Caco-2 (cell line): ENCODE data around the gene DPF3. TPM values are rescaled to one million over a fixed set of nuclear protein-coding genes. Genes with fewer than 3 reads are reported as not detected.

Source experiments
- BruUV-seq: library from RNA; stranded (reverse); fragments of 400-500 nt; replicated peaks from 2 replicates; lab custom pipeline; 2021; lab: Mats Ljungman, UMichigan
- CTCF ChIA-PET: fragments of 300-600 bp; sonication (Branson Sonifier 250); formaldehyde crosslinking; loops from one replicate; lab custom pipeline; 2022; ENCODE audit warnings: antibody characterized with exemption; lab: Charles Lee
- POLR2A ChIA-PET: fragments of 300-600 bp; sonication (Branson Sonifier 250); formaldehyde crosslinking; loops from one replicate; lab custom pipeline; 2022; ENCODE audit warnings: antibody characterized with exemption; lab: Charles Lee
- DNase-seq, 2 experiments: peaks; one replicate each; pipeline versions ENCODE4 v3.0.0 to v3.0.0-alpha.2; 2020 to 2022
- H3K27me3 ChIP-seq: replicated peaks from 2 replicates; pipeline ENCODE4 v1.6.0; 2011; ENCODE audit warnings: low read length; ENCODE audit not compliant: control insufficient read depth, insufficient read depth
- H3K36me3 ChIP-seq: 2 replicates; pipeline ENCODE4 v1.5.1; 2011; ENCODE audit warnings: low read length; ENCODE audit not compliant: control insufficient read depth, insufficient read depth
- H3K4me1 ChIP-seq: fragments of 250-450 bp; sonication (Bioruptor Pico); 2 replicates; pipeline ENCODE4 v1.5.1; 2020; ENCODE audit warnings: mild to moderate bottlenecking
- H3K4me3 ChIP-seq: 2 replicates; pipeline ENCODE4 v1.5.1; 2011; ENCODE audit warnings: low read depth, mild to moderate bottlenecking, control low read depth, low read length
- H3K9me3 ChIP-seq: fragments of 250-450 bp; sonication (Bioruptor Pico); 2 replicates; pipeline ENCODE4 v1.5.1; 2020; ENCODE audit warnings: mild to moderate bottlenecking, moderate library complexity
- H3K27ac Mint-ChIP-seq: one replicate; pipeline ENCODE4 v1.8.0; 2022; ENCODE audit warnings: mixed read lengths; ENCODE audit not compliant: unreplicated experiment
- H3K27me3 Mint-ChIP-seq: one replicate; pipeline ENCODE4 v1.8.0; 2022; ENCODE audit warnings: mixed read lengths; ENCODE audit not compliant: insufficient read depth, unreplicated experiment
- H3K36me3 Mint-ChIP-seq: one replicate; pipeline ENCODE4 v1.8.0; 2022; ENCODE audit warnings: mild to moderate bottlenecking, mixed read lengths; ENCODE audit not compliant: insufficient read depth, unreplicated experiment
- H3K4me1 Mint-ChIP-seq: one replicate; pipeline ENCODE4 v1.8.0; 2022; ENCODE audit warnings: low read depth, mixed read lengths; ENCODE audit not compliant: unreplicated experiment
- H3K4me3 Mint-ChIP-seq: one replicate; pipeline ENCODE4 v1.8.0; 2022; ENCODE audit warnings: mild to moderate bottlenecking, moderate library complexity, mixed read lengths; ENCODE audit not compliant: unreplicated experiment
- H3K9me3 Mint-ChIP-seq: one replicate; pipeline ENCODE4 v1.8.0; 2022; ENCODE audit warnings: mixed read lengths; ENCODE audit not compliant: unreplicated experiment
- CTCF ChIP-seq, 2 experiments: fragments of 200-600 bp in 1 of 2; IDR thresholded peaks; 1 replicate in 1 of 2; 2 replicates in 1 of 2; pipeline versions ENCODE4 v1.5.1 to v1.8.0; 2011 to 2022; ENCODE audit warnings: antibody characterized with exemption in 1 of 2, control low read depth in 1 of 2, inconsistent platforms in 1 of 2, low read depth in 1 of 2, low read length in 1 of 2, mild to moderate bottlenecking in 1 of 2, moderate library complexity in 1 of 2; ENCODE audit not compliant: insufficient read depth in 1 of 2, severe bottlenecking in 1 of 2, unreplicated experiment in 1 of 2
- intact Hi-C: fragments of 100-400 bp; cut with micrococcal nuclease; formaldehyde crosslinking; loops from one replicate; pipeline ENCODE4 v1.10.0; 2022; ENCODE audit not compliant: unreplicated experiment
- total RNA-seq: library from RNA; stranded (reverse); gene quantifications from 2 replicates; pipeline ENCODE4 v1.2.3, GENCODE V29; 2022

DPF3 gene
- total RNA-seq, 1 experiment from 2014 or later = not detected

GRCh38 chr14:72636094-72636493 lies 257.8 kb downstream of the DPF3 start:
- no TSS peak for BruUV-seq
- CTCF ChIA-PET = no interaction called here

GRCh38 chr14:72634691-72635616 lies 258.9 kb downstream of the DPF3 start:
- CTCF ChIA-PET = no interaction called here

More at GRCh38 chr14:72636094-72636493, 257.8 kb downstream of the DPF3 start:
- Histone ChIP-seq H3K27me3 (no peaks in the 10 kb centered on the region), H3K9me3 (no peaks in the 10 kb centered on the region), H3K36me3 (no peaks in the 10 kb centered on the region), H3K4me1 (no peaks in the 10 kb centered on the region), H3K4me3 (no peak overlapping the region)
- TF ChIP-seq CTCF (IDR thresholded peaks at IDR 0.05; ENCODE audit: insufficient read depth in 1 of 2, low read depth in 1 of 2, low read length in 1 of 2, severe bottlenecking in 1 of 2, unreplicated experiment in 1 of 2) = no peak
- peaks cover 23% of the 10 kb centered on the region for H3K27me3 Mint-ChIP-seq
- intact Hi-C loops = no loop called here
- POLR2A ChIA-PET = no interaction called here
- no peaks in the 10 kb centered on the region for H3K4me1 Mint-ChIP-seq
- H3K36me3 Mint-ChIP-seq = no peaks in the 10 kb centered on the region
- no peak overlapping the region for H3K27ac Mint-ChIP-seq
- no peak for DNase-seq
- no peak overlapping the region for H3K4me3 Mint-ChIP-seq
- no peaks in the 10 kb centered on the region for H3K9me3 Mint-ChIP-seq

GRCh38 chr14:72633551-72633950 lies 260.4 kb downstream of the DPF3 start:
- ChIA-PET CTCF (no interaction called here), POLR2A (no interaction called here)
- Histone ChIP-seq H3K27me3 (no peaks in the 10 kb centered on the region), H3K4me3 (no peak overlapping the region), H3K36me3 (no peaks in the 10 kb centered on the region), H3K4me1 (no peaks in the 10 kb centered on the region), H3K9me3 (no peaks in the 10 kb centered on the region)
- no TSS peak for BruUV-seq
- intact Hi-C loops = no loop called here
- no peaks in the 10 kb centered on the region for H3K9me3 Mint-ChIP-seq
- DNase-seq = no peak
- no peaks in the 10 kb centered on the region for H3K36me3 Mint-ChIP-seq
- TF ChIP-seq CTCF (IDR thresholded peaks at IDR 0.05; ENCODE audit: insufficient read depth in 1 of 2, low read depth in 1 of 2, low read length in 1 of 2, severe bottlenecking in 1 of 2, unreplicated experiment in 1 of 2) = no peak
- H3K27me3 Mint-ChIP-seq = peaks cover 14% of the 10 kb centered on the region
- no peaks in the 10 kb centered on the region for H3K4me1 Mint-ChIP-seq
- no peak overlapping the region for H3K4me3 Mint-ChIP-seq
- H3K27ac Mint-ChIP-seq = no peak overlapping the region

More at GRCh38 chr14:72634691-72635616, 258.9 kb downstream of the DPF3 start:
- no peak for TF ChIP-seq CTCF (IDR thresholded peaks at IDR 0.05; ENCODE audit: insufficient read depth in 1 of 2, low read depth in 1 of 2, low read length in 1 of 2, severe bottlenecking in 1 of 2, unreplicated experiment in 1 of 2)
- Histone ChIP-seq H3K27me3 (no peaks in the 10 kb centered on the region), H3K36me3 (no peaks in the 10 kb centered on the region), H3K9me3 (no peaks in the 10 kb centered on the region), H3K4me3 (no peak overlapping the region), H3K4me1 (no peaks in the 10 kb centered on the region)
- Mint-ChIP-seq H3K27ac (no peak overlapping the region), H3K4me3 (no peak overlapping the region), H3K4me1 (no peaks in the 10 kb centered on the region), H3K9me3 (no peaks in the 10 kb centered on the region), H3K36me3 (no peaks in the 10 kb centered on the region), H3K27me3 (peaks cover 14% of the 10 kb centered on the region)
- POLR2A ChIA-PET = no interaction called here
- intact Hi-C loops = no loop called here
- no peak for DNase-seq
- no TSS peak for BruUV-seq
